PC-3 (cell line): Measurements from ENCODE around the gene DOCK10. TPM values are rescaled to one million over a fixed set of nuclear protein-coding genes. Genes with fewer than 3 reads are reported as not detected.
"Not testable (repeated sequence)": the region's sequence is repeated elsewhere in the genome, so short reads cannot be mapped to it uniquely, and the experiment has no call there.

Source experiments
- ATAC-seq: fragments of 200-7000 bp; cut with Tn5 transposase; 2 replicates; pipeline ENCODE4 v1.9.1; 2020; ENCODE audit warnings: mild to moderate bottlenecking, moderate library complexity
- BruUV-seq: library from RNA; stranded (reverse); fragments of 400-500 nt; replicated peaks from 2 replicates; lab custom pipeline; 2021; lab: Mats Ljungman, UMichigan
- CTCF ChIA-PET: fragments of 300-600 bp; sonication (Branson Sonifier 250); formaldehyde crosslinking; loops from one replicate; lab custom pipeline; 2022; ENCODE audit warnings: antibody characterized with exemption; lab: Charles Lee
- POLR2A ChIA-PET: fragments of 300-600 bp; sonication (Branson Sonifier 250); formaldehyde crosslinking; loops from one replicate; lab custom pipeline; 2022; ENCODE audit warnings: antibody characterized with exemption; ENCODE audit not compliant: unreplicated experiment; lab: Charles Lee
- DNase-seq: peaks from one replicate; pipeline ENCODE4 v3.0.0-alpha.2; 2015
- H2AFZ ChIP-seq: fragments of 300-600 bp; sonication (generic); 2 replicates; pipeline ENCODE4 v1.6.0; 2016; ENCODE audit warnings: antibody characterized with exemption, low read length
- H3F3A ChIP-seq: fragments of 300-600 bp; sonication (generic); one replicate; pipeline ENCODE4 v1.6.0; 2017; ENCODE audit warnings: antibody characterized with exemption, low read length, control low read depth, mild to moderate bottlenecking; ENCODE audit not compliant: unreplicated experiment
- H3K27ac ChIP-seq: fragments of 300-600 bp; sonication (generic); 2 replicates; pipeline ENCODE4 v1.5.1; 2016; ENCODE audit warnings: mild to moderate bottlenecking, low read length
- H3K27me3 ChIP-seq: fragments of 300-600 bp; sonication (generic); 2 replicates; pipeline ENCODE4 v1.6.1; 2016; ENCODE audit warnings: low read length, mixed read lengths
- H3K36me3 ChIP-seq: fragments of 300-600 bp; sonication (generic); 2 replicates; pipeline ENCODE4 v1.6.1; 2016; ENCODE audit warnings: low read depth, mixed run types, low read length, mixed read lengths
- H3K4me1 ChIP-seq: fragments of 300-600 bp; sonication (generic); 2 replicates; pipeline ENCODE4 v1.5.1; 2016; ENCODE audit warnings: low read length; ENCODE audit not compliant: insufficient read depth
- H3K4me2 ChIP-seq: fragments of 300-600 bp; sonication (generic); 2 replicates; pipeline ENCODE4 v1.6.0; 2016; ENCODE audit warnings: low read length
- H3K4me3 ChIP-seq: fragments of 300-600 bp; sonication (generic); 2 replicates; pipeline ENCODE4 v1.5.1; 2016; ENCODE audit warnings: mild to moderate bottlenecking, low read length, mixed read lengths
- H3K79me2 ChIP-seq: fragments of 300-600 bp; sonication (generic); 2 replicates; pipeline ENCODE4 v1.6.1; 2017; ENCODE audit warnings: low read length, mixed read lengths
- H3K9ac ChIP-seq: fragments of 300-600 bp; sonication (generic); 2 replicates; pipeline ENCODE4 v1.6.0; 2016; ENCODE audit warnings: mild to moderate bottlenecking, low read length
- H3K9me2 ChIP-seq: fragments of 300-600 bp; sonication (generic); replicated peaks from 2 replicates; pipeline ENCODE4 v1.6.1; 2016; ENCODE audit warnings: mixed run types, low read length, mixed read lengths
- H3K9me3 ChIP-seq: fragments of 300-600 bp; sonication (generic); 2 replicates; pipeline ENCODE4 v1.6.1; 2016; ENCODE audit warnings: low read length, mixed read lengths
- H4K20me1 ChIP-seq: fragments of 300-600 bp; sonication (generic); 2 replicates; pipeline ENCODE4 v1.6.1; 2016; ENCODE audit warnings: low read length, mixed read lengths
- CTCF ChIP-seq: fragments of 300-600 bp; sonication (generic); conservative IDR thresholded peaks from 2 replicates; pipeline ENCODE4 v1.5.1; 2017; ENCODE audit warnings: antibody characterized with exemption, low read depth, mild to moderate bottlenecking, low read length
- EZH2 ChIP-seq: fragments of 300-600 bp; sonication (generic); IDR thresholded peaks from one replicate; pipeline ENCODE4 v1.6.1; 2017; ENCODE audit warnings: antibody characterized with exemption, mild to moderate bottlenecking, low read length; ENCODE audit not compliant: unreplicated experiment
- EZH2phosphoT487 ChIP-seq: fragments of 300-600 bp; sonication (generic); IDR thresholded peaks from 2 replicates; pipeline ENCODE4 v1.6.1; 2018; ENCODE audit warnings: mild to moderate bottlenecking, antibody characterized with exemption, low read length, borderline replicate concordance
- intact Hi-C: fragments of 100-400 bp; cut with micrococcal nuclease; formaldehyde crosslinking; loops from 2 replicates; pipeline ENCODE4 v1.9.0; 2023
- total RNA-seq: library from RNA; depleted of rRNA; stranded (reverse); fragments of >200 nt; gene quantifications from 2 replicates; pipeline ENCODE4 v1.2.3, GENCODE V29; 2014

The DOCK10 gene
- total RNA-seq, 1 experiment from 2014 or later: 23.1 TPM

- POLR2A ChIA-PET: no interaction called here
- H3K9me3 ChIP-seq: no peaks in the 10 kb centered on the region
- no peaks in the 10 kb centered on the region for H3K27me3 ChIP-seq
- H3F3A ChIP-seq: no peaks in the 10 kb centered on the region
- no peak overlapping the region for H3K27ac ChIP-seq
- H4K20me1 ChIP-seq: no peaks in the 10 kb centered on the region
- no peak for ATAC-seq
- BruUV-seq: no TSS peak
- H3K4me2 ChIP-seq: no peak overlapping the region
- CTCF ChIA-PET: no interaction called here
- H3K79me2 ChIP-seq: no peaks in the 10 kb centered on the region
- no peaks in the 10 kb centered on the region for H3K9me2 ChIP-seq
- no peak overlapping the region for H3K4me3 ChIP-seq
- no peak overlapping the region for H3K9ac ChIP-seq
- DNase-seq: no peak
- no peaks in the 10 kb centered on the region for H3K4me1 ChIP-seq
- intact Hi-C loops: no loop called here
- H3K36me3 ChIP-seq: no peaks in the 10 kb centered on the region
- H2AFZ ChIP-seq: no peak overlapping the region
- TF ChIP-seq EZH2phosphoT487 (no peak), CTCF (no peak), EZH2 (no peak)
These were observed 123.4 kb downstream of the DOCK10 start for GRCh38 chr2:224918626-224919471.

GRCh38 chr2:224917246-224917645 is 125.0 kb downstream of the DOCK10 start:
- DNase-seq, H3K9me2 ChIP-seq, H3K9me3 ChIP-seq, H3K27me3 ChIP-seq, H3K4me1 ChIP-seq, H3K36me3 ChIP-seq, BruUV-seq, POLR2A ChIA-PET, H3K4me2 ChIP-seq, H2AFZ ChIP-seq, ATAC-seq, H4K20me1 ChIP-seq, H3K9ac ChIP-seq, H3K79me2 ChIP-seq, H3K27ac ChIP-seq, intact Hi-C loops, H3F3A ChIP-seq, CTCF ChIA-PET, H3K4me3 ChIP-seq: not testable (repeated sequence)

- no peak for ATAC-seq
- no peak overlapping the region for H3K9ac ChIP-seq
- no peaks in the 10 kb centered on the region for H3K4me1 ChIP-seq
- no peaks in the 10 kb centered on the region for H3K79me2 ChIP-seq
- ChIA-PET CTCF (no interaction called here), POLR2A (no interaction called here)
- H3K36me3 ChIP-seq: no peaks in the 10 kb centered on the region
- BruUV-seq: no TSS peak
- no peaks in the 10 kb centered on the region for H3K27me3 ChIP-seq
- H3K9me2 ChIP-seq: no peaks in the 10 kb centered on the region
- no peaks in the 10 kb centered on the region for H3F3A ChIP-seq
- no peak overlapping the region for H3K27ac ChIP-seq
- H3K4me3 ChIP-seq: no peak overlapping the region
- no peak for DNase-seq
- no peak overlapping the region for H2AFZ ChIP-seq
- no peak for TF ChIP-seq CTCF
- no peak for TF ChIP-seq EZH2
- TF ChIP-seq EZH2phosphoT487: no peak
- H3K4me2 ChIP-seq: no peak overlapping the region
- H4K20me1 ChIP-seq: no peaks in the 10 kb centered on the region
- intact Hi-C loops: no loop called here
- no peaks in the 10 kb centered on the region for H3K9me3 ChIP-seq
These were observed 127.1 kb downstream of the DOCK10 start for GRCh38 chr2:224915136-224915535.
